Measurements from ENCODE around the gene PPP2CA. TPM values are rescaled to one million over a fixed set of nuclear protein-coding genes. Genes with fewer than 3 reads are reported as not detected.
A peak's percentile ranks its signal among the peaks of the same experiment; 100 is the strongest.

Gene PPP2CA
- total and polyA plus RNA-seq, 2 of the 13 experiments (the other 11 are each of a cell fraction or from before 2014, with no cell fraction given): 82.4 to 171 TPM

DNA sequence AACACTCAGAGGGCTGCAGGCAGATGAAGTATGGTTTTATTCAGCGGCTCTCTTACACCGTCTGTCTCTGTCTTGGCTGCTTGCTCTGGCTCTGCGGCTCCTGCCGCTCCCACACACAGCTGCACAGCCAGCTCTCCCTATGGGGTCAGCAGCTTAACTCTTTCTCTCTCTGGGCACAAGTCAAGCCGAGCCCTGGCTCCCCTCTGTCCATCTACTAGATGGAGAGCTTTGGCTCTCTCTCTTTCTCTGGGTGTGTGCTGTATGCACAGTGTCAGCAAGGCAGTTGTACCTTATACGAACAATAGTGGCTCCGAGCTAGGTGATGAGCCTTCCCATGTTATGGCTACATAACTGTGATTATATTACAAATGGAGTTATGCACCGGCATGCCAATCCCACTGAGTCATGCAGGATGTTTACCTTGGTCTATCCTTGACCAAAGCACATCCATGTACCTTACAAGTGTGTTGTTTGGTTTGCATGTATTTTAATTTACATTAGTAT lies 19.3 kb upstream of the PPP2CA start (continued):
- TF ChIP-seq, protein P1, sequence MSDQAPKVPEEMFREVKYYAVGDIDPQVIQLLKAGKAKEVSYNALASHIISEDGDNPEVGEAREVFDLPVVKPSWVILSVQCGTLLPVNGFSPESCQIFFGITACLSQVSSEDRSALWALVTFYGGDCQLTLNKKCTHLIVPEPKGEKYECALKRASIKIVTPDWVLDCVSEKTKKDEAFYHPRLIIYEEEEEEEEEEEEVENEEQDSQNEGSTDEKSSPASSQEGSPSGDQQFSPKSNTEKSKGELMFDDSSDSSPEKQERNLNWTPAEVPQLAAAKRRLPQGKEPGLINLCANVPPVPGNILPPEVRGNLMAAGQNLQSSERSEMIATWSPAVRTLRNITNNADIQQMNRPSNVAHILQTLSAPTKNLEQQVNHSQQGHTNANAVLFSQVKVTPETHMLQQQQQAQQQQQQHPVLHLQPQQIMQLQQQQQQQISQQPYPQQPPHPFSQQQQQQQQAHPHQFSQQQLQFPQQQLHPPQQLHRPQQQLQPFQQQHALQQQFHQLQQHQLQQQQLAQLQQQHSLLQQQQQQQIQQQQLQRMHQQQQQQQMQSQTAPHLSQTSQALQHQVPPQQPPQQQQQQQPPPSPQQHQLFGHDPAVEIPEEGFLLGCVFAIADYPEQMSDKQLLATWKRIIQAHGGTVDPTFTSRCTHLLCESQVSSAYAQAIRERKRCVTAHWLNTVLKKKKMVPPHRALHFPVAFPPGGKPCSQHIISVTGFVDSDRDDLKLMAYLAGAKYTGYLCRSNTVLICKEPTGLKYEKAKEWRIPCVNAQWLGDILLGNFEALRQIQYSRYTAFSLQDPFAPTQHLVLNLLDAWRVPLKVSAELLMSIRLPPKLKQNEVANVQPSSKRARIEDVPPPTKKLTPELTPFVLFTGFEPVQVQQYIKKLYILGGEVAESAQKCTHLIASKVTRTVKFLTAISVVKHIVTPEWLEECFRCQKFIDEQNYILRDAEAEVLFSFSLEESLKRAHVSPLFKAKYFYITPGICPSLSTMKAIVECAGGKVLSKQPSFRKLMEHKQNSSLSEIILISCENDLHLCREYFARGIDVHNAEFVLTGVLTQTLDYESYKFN (CRISPR knock-in tag; conservative IDR thresholded peaks at IDR 0.05): peak; percentile 61
- TF ChIP-seq RFXANK (CRISPR knock-in tag; IDR thresholded peaks at IDR 0.05): no peak
- TF ChIP-seq, protein P2, sequence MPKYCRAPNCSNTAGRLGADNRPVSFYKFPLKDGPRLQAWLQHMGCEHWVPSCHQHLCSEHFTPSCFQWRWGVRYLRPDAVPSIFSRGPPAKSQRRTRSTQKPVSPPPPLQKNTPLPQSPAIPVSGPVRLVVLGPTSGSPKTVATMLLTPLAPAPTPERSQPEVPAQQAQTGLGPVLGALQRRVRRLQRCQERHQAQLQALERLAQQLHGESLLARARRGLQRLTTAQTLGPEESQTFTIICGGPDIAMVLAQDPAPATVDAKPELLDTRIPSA (CRISPR knock-in tag; IDR thresholded peaks at IDR 0.05; ENCODE audit: borderline replicate concordance): no peak
- peak; percentile 92 for TF ChIP-seq TEAD3 (CRISPR knock-in tag; optimal IDR thresholded peaks at IDR 0.05; ENCODE audit: borderline replicate concordance)
- peak; percentile 44; the same call in 1 of the 2 replicates for TF ChIP-seq KDM1A (CRISPR knock-in tag; IDR thresholded peaks at IDR 0.05)
- no peak for TF ChIP-seq ZFP36L2 (CRISPR knock-in tag; IDR thresholded peaks at IDR 0.05)
- TF ChIP-seq BORCS8-MEF2B (CRISPR knock-in tag; IDR thresholded peaks at IDR 0.05): no peak
- no peak for TF ChIP-seq ZNF382 (CRISPR knock-in tag; IDR thresholded peaks at IDR 0.05; ENCODE audit: borderline replicate concordance)
- TF ChIP-seq ZNF775 (CRISPR knock-in tag; IDR thresholded peaks at IDR 0.05; ENCODE audit: borderline replicate concordance): no peak
- TF ChIP-seq SALL1 (CRISPR knock-in tag; IDR thresholded peaks at IDR 0.05): peak; percentile 91
- TF ChIP-seq CENPX (CRISPR knock-in tag; IDR thresholded peaks at IDR 0.05): no peak
- TF ChIP-seq STAG1 (CRISPR knock-in tag; IDR thresholded peaks at IDR 0.05): no peak
- TF ChIP-seq ZNF792 (CRISPR knock-in tag; IDR thresholded peaks at IDR 0.05): peak; percentile 87
- no peak for TF ChIP-seq GTF2F1 (IDR thresholded peaks at IDR 0.05; ENCODE audit: low read length)
- TF ChIP-seq ZNF510 (CRISPR knock-in tag; IDR thresholded peaks at IDR 0.05; ENCODE audit: low read depth): no peak
- no peak for TF ChIP-seq ZKSCAN5 (CRISPR knock-in tag; IDR thresholded peaks at IDR 0.05)
- TF ChIP-seq, protein P3, sequence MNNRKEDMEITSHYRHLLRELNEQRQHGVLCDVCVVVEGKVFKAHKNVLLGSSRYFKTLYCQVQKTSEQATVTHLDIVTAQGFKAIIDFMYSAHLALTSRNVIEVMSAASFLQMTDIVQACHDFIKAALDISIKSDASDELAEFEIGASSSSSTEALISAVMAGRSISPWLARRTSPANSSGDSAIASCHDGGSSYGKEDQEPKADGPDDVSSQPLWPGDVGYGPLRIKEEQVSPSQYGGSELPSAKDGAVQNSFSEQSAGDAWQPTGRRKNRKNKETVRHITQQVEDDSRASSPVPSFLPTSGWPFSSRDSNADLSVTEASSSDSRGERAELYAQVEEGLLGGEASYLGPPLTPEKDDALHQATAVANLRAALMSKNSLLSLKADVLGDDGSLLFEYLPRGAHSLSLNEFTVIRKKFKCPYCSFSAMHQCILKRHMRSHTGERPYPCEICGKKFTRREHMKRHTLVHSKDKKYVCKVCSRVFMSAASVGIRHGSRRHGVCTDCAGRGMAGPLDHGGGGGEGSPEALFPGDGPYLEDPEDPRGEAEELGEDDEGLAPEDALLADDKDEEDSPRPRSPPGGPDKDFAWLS (CRISPR knock-in tag; IDR thresholded peaks at IDR 0.05; ENCODE audit: borderline replicate concordance): no peak
- no peak for TF ChIP-seq TBP (CRISPR knock-in tag; IDR thresholded peaks at IDR 0.05)
- TF ChIP-seq, protein P4, sequence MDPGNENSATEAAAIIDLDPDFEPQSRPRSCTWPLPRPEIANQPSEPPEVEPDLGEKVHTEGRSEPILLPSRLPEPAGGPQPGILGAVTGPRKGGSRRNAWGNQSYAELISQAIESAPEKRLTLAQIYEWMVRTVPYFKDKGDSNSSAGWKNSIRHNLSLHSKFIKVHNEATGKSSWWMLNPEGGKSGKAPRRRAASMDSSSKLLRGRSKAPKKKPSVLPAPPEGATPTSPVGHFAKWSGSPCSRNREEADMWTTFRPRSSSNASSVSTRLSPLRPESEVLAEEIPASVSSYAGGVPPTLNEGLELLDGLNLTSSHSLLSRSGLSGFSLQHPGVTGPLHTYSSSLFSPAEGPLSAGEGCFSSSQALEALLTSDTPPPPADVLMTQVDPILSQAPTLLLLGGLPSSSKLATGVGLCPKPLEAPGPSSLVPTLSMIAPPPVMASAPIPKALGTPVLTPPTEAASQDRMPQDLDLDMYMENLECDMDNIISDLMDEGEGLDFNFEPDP (CRISPR knock-in tag; conservative IDR thresholded peaks at IDR 0.05): no peak
- TF ChIP-seq TEAD2 (CRISPR knock-in tag; IDR thresholded peaks at IDR 0.05): no peak
- TF ChIP-seq, protein P5, sequence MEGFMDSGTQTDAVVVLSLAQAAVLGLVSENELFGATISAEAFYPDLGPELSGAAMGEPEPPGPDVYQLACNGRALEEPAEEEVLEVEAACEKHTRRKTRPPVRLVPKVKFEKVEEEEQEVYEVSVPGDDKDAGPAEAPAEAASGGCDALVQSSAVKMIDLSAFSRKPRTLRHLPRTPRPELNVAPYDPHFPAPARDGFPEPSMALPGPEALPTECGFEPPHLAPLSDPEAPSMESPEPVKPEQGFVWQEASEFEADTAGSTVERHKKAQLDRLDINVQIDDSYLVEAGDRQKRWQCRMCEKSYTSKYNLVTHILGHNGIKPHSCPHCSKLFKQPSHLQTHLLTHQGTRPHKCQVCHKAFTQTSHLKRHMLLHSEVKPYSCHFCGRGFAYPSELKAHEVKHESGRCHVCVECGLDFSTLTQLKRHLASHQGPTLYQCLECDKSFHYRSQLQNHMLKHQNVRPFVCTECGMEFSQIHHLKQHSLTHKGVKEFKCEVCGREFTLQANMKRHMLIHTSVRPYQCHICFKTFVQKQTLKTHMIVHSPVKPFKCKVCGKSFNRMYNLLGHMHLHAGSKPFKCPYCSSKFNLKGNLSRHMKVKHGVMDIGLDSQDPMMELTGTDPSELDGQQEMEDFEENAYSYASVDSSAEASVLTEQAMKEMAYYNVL (CRISPR knock-in tag; IDR thresholded peaks at IDR 0.05; ENCODE audit: borderline replicate concordance): no peak

Data from HepG2 (cell line).